Measurements from ENCODE around the gene TCFL5.

- TF ChIP-seq EZH2 (IDR thresholded peaks at IDR 0.05; ENCODE audit: borderline replicate concordance, control insufficient read depth, low read depth, low read length) (no peak), POLR2A (IDR thresholded peaks at IDR 0.05; ENCODE audit: low read depth, low read length) (no peak), YBX1 (IDR thresholded peaks at IDR 0.05) (no peak), EP300 (IDR thresholded peaks at IDR 0.05; ENCODE audit: borderline replicate concordance in 1 of 2, control insufficient read depth in 1 of 2, low read depth in 2 of 2, low read length in 2 of 2) (no peak), RCOR1 (conservative IDR thresholded peaks at IDR 0.05; ENCODE audit: low read depth, low read length) (no peak), E2F4 (IDR thresholded peaks at IDR 0.05; ENCODE audit: low read depth, low read length) (no peak), CTCF (IDR thresholded peaks at IDR 0.05 in 2 of 3, conservative IDR thresholded peaks at IDR 0.05 in 1 of 3; ENCODE audit: control insufficient read depth in 2 of 3, extremely low read depth in 1 of 3, insufficient read depth in 1 of 3, low read depth in 3 of 3, low read length in 3 of 3) (no peak), YY1 (IDR thresholded peaks at IDR 0.05; ENCODE audit: low read depth, low read length) (no peak), ATF7 (IDR thresholded peaks at IDR 0.05; ENCODE audit: low read depth) (no peak), PBX3 (IDR thresholded peaks at IDR 0.05; ENCODE audit: insufficient replicate concordance, low read depth, low read length) (no peak), ZNF384 (IDR thresholded peaks at IDR 0.05; ENCODE audit: borderline replicate concordance, low read depth, low read length) (no peak), JUND (IDR thresholded peaks at IDR 0.05; ENCODE audit: low read depth, low read length) (no peak), POLR2AphosphoS2 (IDR thresholded peaks at IDR 0.05; ENCODE audit: low read depth, low read length) (no peak)
- TF ChIP-seq, protein P1, sequence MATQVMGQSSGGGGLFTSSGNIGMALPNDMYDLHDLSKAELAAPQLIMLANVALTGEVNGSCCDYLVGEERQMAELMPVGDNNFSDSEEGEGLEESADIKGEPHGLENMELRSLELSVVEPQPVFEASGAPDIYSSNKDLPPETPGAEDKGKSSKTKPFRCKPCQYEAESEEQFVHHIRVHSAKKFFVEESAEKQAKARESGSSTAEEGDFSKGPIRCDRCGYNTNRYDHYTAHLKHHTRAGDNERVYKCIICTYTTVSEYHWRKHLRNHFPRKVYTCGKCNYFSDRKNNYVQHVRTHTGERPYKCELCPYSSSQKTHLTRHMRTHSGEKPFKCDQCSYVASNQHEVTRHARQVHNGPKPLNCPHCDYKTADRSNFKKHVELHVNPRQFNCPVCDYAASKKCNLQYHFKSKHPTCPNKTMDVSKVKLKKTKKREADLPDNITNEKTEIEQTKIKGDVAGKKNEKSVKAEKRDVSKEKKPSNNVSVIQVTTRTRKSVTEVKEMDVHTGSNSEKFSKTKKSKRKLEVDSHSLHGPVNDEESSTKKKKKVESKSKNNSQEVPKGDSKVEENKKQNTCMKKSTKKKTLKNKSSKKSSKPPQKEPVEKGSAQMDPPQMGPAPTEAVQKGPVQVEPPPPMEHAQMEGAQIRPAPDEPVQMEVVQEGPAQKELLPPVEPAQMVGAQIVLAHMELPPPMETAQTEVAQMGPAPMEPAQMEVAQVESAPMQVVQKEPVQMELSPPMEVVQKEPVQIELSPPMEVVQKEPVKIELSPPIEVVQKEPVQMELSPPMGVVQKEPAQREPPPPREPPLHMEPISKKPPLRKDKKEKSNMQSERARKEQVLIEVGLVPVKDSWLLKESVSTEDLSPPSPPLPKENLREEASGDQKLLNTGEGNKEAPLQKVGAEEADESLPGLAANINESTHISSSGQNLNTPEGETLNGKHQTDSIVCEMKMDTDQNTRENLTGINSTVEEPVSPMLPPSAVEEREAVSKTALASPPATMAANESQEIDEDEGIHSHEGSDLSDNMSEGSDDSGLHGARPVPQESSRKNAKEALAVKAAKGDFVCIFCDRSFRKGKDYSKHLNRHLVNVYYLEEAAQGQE (IDR thresholded peaks at IDR 0.05; ENCODE audit: low read depth, low read length): no peak
These were observed 42.8 kb downstream of the TCFL5 start for GRCh38 chr20:62818592-62819493.
